ENCODE data around the gene NAGK.

GRCh38 chr2:71066856-71067255, 1.6 kb upstream of the NAGK start:
- TF ChIP-seq CTCF (IDR thresholded peaks at IDR 0.05) (no peak), POLR2A (IDR thresholded peaks at IDR 0.05) (no peak)
